Astrocyte (in vitro differentiated cells and primary cell): ENCODE measurements around the gene SLC35G1. TPM values are rescaled to one million over a fixed set of nuclear protein-coding genes. Genes with fewer than 3 reads are reported as not detected.

ENCODE experiments used
- DNase-seq: peaks from one replicate; pipeline ENCODE4 v3.0.0-alpha.2; 2010; ENCODE audit warnings: low read depth
- FAIRE-seq: peaks from 2 replicates; lab custom pipeline; 2011; peaks lifted over from hg19 to GRCh38; lab: Jason Lieb, UNC
- H2AFZ ChIP-seq: 2 replicates; pipeline ENCODE4 v1.6.0; 2012; ENCODE audit warnings: low read depth, low read length, inconsistent platforms
- H3K27ac ChIP-seq: 2 replicates; pipeline ENCODE4 v1.5.1; 2011; ENCODE audit warnings: low read depth, low read length, inconsistent platforms
- H3K27me3 ChIP-seq: 2 replicates; pipeline ENCODE4 v1.6.0; 2011; ENCODE audit warnings: low read length, inconsistent platforms; ENCODE audit not compliant: insufficient read depth
- H3K36me3 ChIP-seq: 2 replicates; pipeline ENCODE4 v1.5.1; 2011; ENCODE audit warnings: low read length, inconsistent platforms; ENCODE audit not compliant: insufficient read depth
- H3K4me1 ChIP-seq: 2 replicates; pipeline ENCODE4 v1.5.1; 2011; ENCODE audit warnings: low read length, inconsistent platforms; ENCODE audit not compliant: insufficient read depth
- H3K4me2 ChIP-seq: 2 replicates; pipeline ENCODE4 v1.6.0; 2012; ENCODE audit warnings: low read length, inconsistent platforms
- H3K4me3 ChIP-seq: 2 replicates; pipeline ENCODE4 v1.5.1; 2011; ENCODE audit warnings: low read depth, mild to moderate bottlenecking, low read length, inconsistent platforms; ENCODE audit not compliant: insufficient read depth
- H3K79me2 ChIP-seq: 2 replicates; pipeline ENCODE4 v1.6.0; 2012; ENCODE audit warnings: mild to moderate bottlenecking, low read length, inconsistent platforms; ENCODE audit not compliant: insufficient read depth
- H3K9ac ChIP-seq: 2 replicates; pipeline ENCODE4 v1.6.0; 2012; ENCODE audit warnings: mild to moderate bottlenecking, low read length, inconsistent platforms
- H3K9me3 ChIP-seq: 2 replicates; pipeline ENCODE4 v1.5.1; 2012; ENCODE audit warnings: low read depth, mild to moderate bottlenecking, low read length, inconsistent platforms; ENCODE audit not compliant: insufficient read depth
- H4K20me1 ChIP-seq: 2 replicates; pipeline ENCODE4 v1.6.0; 2012; ENCODE audit warnings: low read length, inconsistent platforms; ENCODE audit not compliant: insufficient read depth
- H3K27ac Mint-ChIP-seq: one replicate; pipeline ENCODE4 v1.8.0; 2021; ENCODE audit warnings: mild to moderate bottlenecking, mixed read lengths; ENCODE audit not compliant: unreplicated experiment
- H3K27me3 Mint-ChIP-seq: one replicate; pipeline ENCODE4 v1.8.0; 2021; ENCODE audit warnings: low read depth, mixed read lengths; ENCODE audit not compliant: unreplicated experiment
- H3K36me3 Mint-ChIP-seq: one replicate; pipeline ENCODE4 v1.8.0; 2021; ENCODE audit warnings: low read depth, mixed read lengths; ENCODE audit not compliant: unreplicated experiment
- H3K4me1 Mint-ChIP-seq: one replicate; pipeline ENCODE4 v1.8.0; 2021; ENCODE audit warnings: low read depth, mixed read lengths; ENCODE audit not compliant: unreplicated experiment
- H3K4me3 Mint-ChIP-seq: one replicate; pipeline ENCODE4 v1.8.0; 2021; ENCODE audit warnings: mild to moderate bottlenecking, moderate library complexity, mixed read lengths; ENCODE audit not compliant: unreplicated experiment
- H3K9me3 Mint-ChIP-seq: one replicate; pipeline ENCODE4 v1.8.0; 2021; ENCODE audit warnings: mild to moderate bottlenecking, mixed read lengths; ENCODE audit not compliant: unreplicated experiment
- CTCF ChIP-seq: IDR thresholded peaks from 2 replicates; pipeline ENCODE4 v1.5.1; 2011; ENCODE audit warnings: low read depth, mild to moderate bottlenecking, inconsistent platforms, low read length, moderate library complexity; ENCODE audit not compliant: insufficient read depth
- EZH2 ChIP-seq: IDR thresholded peaks from 2 replicates; pipeline ENCODE4 v1.6.1; 2012; ENCODE audit warnings: mild to moderate bottlenecking, low read length, inconsistent platforms; ENCODE audit not compliant: insufficient read depth
- total RNA-seq: library from RNA; stranded (reverse); gene quantifications from 2 replicates; pipeline ENCODE4 v1.2.1, GENCODE V29; 2021

Gene SLC35G1
- total RNA-seq, 1 donor from 2014 or later = 3.5 TPM

GRCh38 chr10:93916257-93917063, 22.7 kb downstream of the SLC35G1 start:
- Histone ChIP-seq H3K79me2 (no peaks in the 10 kb centered on the region), H3K27ac (no peak overlapping the region), H3K4me3 (no peak overlapping the region), H3K36me3 (no peaks in the 10 kb centered on the region), H3K4me1 (no peaks in the 10 kb centered on the region), H2AFZ (no peak overlapping the region), H3K9me3 (no peaks in the 10 kb centered on the region), H4K20me1 (no peaks in the 10 kb centered on the region), H3K27me3 (no peaks in the 10 kb centered on the region), H3K9ac (no peak overlapping the region), H3K4me2 (peak overlapping the region; percentile 17)
- no peak overlapping the region for H3K27ac Mint-ChIP-seq
- H3K9me3 Mint-ChIP-seq = no peaks in the 10 kb centered on the region
- FAIRE-seq = peak; percentile 64
- H3K4me1 Mint-ChIP-seq = no peaks in the 10 kb centered on the region
- no peak overlapping the region for H3K4me3 Mint-ChIP-seq
- TF ChIP-seq CTCF (peak; percentile 83), EZH2 (no peak)
- no peaks in the 10 kb centered on the region for H3K36me3 Mint-ChIP-seq
- DNase-seq = peak; percentile 31
- H3K27me3 Mint-ChIP-seq = no peaks in the 10 kb centered on the region

- FAIRE-seq = no peak
- Mint-ChIP-seq H3K4me3 (no peak overlapping the region), H3K36me3 (no peaks in the 10 kb centered on the region), H3K27me3 (no peaks in the 10 kb centered on the region), H3K4me1 (no peaks in the 10 kb centered on the region), H3K9me3 (no peaks in the 10 kb centered on the region), H3K27ac (no peak overlapping the region)
- no peak for DNase-seq
- no peak overlapping the region for H3K27ac ChIP-seq
- H3K4me2 ChIP-seq = peak overlapping the region; percentile 17
- H3K36me3 ChIP-seq = no peaks in the 10 kb centered on the region
- no peak overlapping the region for H3K4me3 ChIP-seq
- no peak overlapping the region for H2AFZ ChIP-seq
- no peak for TF ChIP-seq CTCF
- no peak for TF ChIP-seq EZH2
- no peaks in the 10 kb centered on the region for H3K4me1 ChIP-seq
- H3K27me3 ChIP-seq = no peaks in the 10 kb centered on the region
- no peaks in the 10 kb centered on the region for H3K79me2 ChIP-seq
- no peak overlapping the region for H3K9ac ChIP-seq
- H3K9me3 ChIP-seq = no peaks in the 10 kb centered on the region
- no peaks in the 10 kb centered on the region for H4K20me1 ChIP-seq
These were observed 23.2 kb downstream of the SLC35G1 start for GRCh38 chr10:93917064-93917391.

- no peak overlapping the region for H2AFZ ChIP-seq
These were observed 24.0 kb downstream of the SLC35G1 start for GRCh38 chr10:93917821-93918220.

More at GRCh38 chr10:93917821-93918220, 24.0 kb downstream of the SLC35G1 start:
- no peaks in the 10 kb centered on the region for H3K4me1 Mint-ChIP-seq
- no peaks in the 10 kb centered on the region for H3K9me3 ChIP-seq
- H3K4me3 ChIP-seq = no peak overlapping the region
- no peak overlapping the region for H3K4me3 Mint-ChIP-seq
- no peak for DNase-seq
- H3K9ac ChIP-seq = no peak overlapping the region
- H3K27me3 ChIP-seq = no peaks in the 10 kb centered on the region
- no peaks in the 10 kb centered on the region for H3K36me3 Mint-ChIP-seq
- H3K4me2 ChIP-seq = no peak overlapping the region
- no peak for FAIRE-seq
- H3K27ac ChIP-seq = no peak overlapping the region
- H3K4me1 ChIP-seq = no peaks in the 10 kb centered on the region
- no peaks in the 10 kb centered on the region for H3K36me3 ChIP-seq
- no peaks in the 10 kb centered on the region for H4K20me1 ChIP-seq
- TF ChIP-seq EZH2 = no peak
- no peak for TF ChIP-seq CTCF
- no peaks in the 10 kb centered on the region for H3K27me3 Mint-ChIP-seq
- H3K27ac Mint-ChIP-seq = no peak overlapping the region
- no peaks in the 10 kb centered on the region for H3K9me3 Mint-ChIP-seq
- no peaks in the 10 kb centered on the region for H3K79me2 ChIP-seq
